Nephron progenitor cell (in vitro differentiated cells): ENCODE data around the gene PFKM.

Experiments used
- DNase-seq: peaks from one replicate; pipeline ENCODE4 v3.0.0; 2021
- H3K27ac Mint-ChIP-seq: 2 replicates; pipeline ENCODE4 v1.8.0; 2021; ENCODE audit warnings: mild to moderate bottlenecking, moderate library complexity, mixed read lengths
- H3K27me3 Mint-ChIP-seq: 2 replicates; pipeline ENCODE4 v1.8.0; 2021; ENCODE audit warnings: mild to moderate bottlenecking, low read depth, mixed read lengths; ENCODE audit not compliant: poor library complexity
- H3K36me3 Mint-ChIP-seq: 2 replicates; pipeline ENCODE4 v1.8.0; 2021; ENCODE audit warnings: low read depth, mixed read lengths
- H3K4me1 Mint-ChIP-seq: 2 replicates; pipeline ENCODE4 v1.8.0; 2021; ENCODE audit warnings: mixed read lengths
- H3K4me3 Mint-ChIP-seq: 2 replicates; pipeline ENCODE4 v1.8.0; 2021; ENCODE audit warnings: mild to moderate bottlenecking, moderate library complexity, mixed read lengths
- H3K9me3 Mint-ChIP-seq: 2 replicates; pipeline ENCODE4 v1.8.0; 2021; ENCODE audit warnings: mild to moderate bottlenecking, moderate library complexity, mixed read lengths
- TF ChIP-seq, protein P1 (sequence below): fragments of 200-600 bp; sonication (generic); IDR thresholded peaks from 2 replicates; pipeline ENCODE4 v1.5.0; 2021; ENCODE audit warnings: antibody characterized with exemption

PFKM gene

DNA sequence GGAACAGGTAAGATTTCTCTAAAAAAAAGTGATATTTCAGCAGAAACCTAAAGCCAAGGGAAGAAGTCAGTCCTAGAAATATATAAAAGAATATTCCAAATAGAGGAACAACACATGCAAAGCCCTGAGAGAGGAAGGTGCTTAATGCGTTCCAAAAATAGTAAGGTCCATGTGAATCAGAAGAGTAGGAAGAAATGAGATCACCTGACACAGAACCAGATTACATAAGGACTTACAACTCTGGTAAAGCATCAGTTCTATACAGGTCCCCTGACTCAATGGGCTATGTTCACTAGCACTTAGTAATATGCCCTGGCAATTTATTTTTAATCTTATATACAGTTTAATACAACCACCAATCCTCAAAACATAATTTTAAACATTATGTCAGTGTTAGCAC, 43.3 kb upstream of the PFKM start:
- no peaks in the 10 kb centered on the region for H3K4me1 Mint-ChIP-seq
- no peak overlapping the region for H3K27ac Mint-ChIP-seq
- peaks cover 60% of the 10 kb centered on the region for H3K36me3 Mint-ChIP-seq
- no peaks in the 10 kb centered on the region for H3K27me3 Mint-ChIP-seq
- H3K9me3 Mint-ChIP-seq, result peaks cover 17% of the 10 kb centered on the region
- no peak overlapping the region for H3K4me3 Mint-ChIP-seq
- DNase-seq, result no peak
- TF ChIP-seq, protein P1, sequence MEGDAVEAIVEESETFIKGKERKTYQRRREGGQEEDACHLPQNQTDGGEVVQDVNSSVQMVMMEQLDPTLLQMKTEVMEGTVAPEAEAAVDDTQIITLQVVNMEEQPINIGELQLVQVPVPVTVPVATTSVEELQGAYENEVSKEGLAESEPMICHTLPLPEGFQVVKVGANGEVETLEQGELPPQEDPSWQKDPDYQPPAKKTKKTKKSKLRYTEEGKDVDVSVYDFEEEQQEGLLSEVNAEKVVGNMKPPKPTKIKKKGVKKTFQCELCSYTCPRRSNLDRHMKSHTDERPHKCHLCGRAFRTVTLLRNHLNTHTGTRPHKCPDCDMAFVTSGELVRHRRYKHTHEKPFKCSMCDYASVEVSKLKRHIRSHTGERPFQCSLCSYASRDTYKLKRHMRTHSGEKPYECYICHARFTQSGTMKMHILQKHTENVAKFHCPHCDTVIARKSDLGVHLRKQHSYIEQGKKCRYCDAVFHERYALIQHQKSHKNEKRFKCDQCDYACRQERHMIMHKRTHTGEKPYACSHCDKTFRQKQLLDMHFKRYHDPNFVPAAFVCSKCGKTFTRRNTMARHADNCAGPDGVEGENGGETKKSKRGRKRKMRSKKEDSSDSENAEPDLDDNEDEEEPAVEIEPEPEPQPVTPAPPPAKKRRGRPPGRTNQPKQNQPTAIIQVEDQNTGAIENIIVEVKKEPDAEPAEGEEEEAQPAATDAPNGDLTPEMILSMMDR, result no peak

GRCh38 chr12:48077111-48077510, 42.1 kb upstream of the PFKM start:
- peaks cover 4% of the 10 kb centered on the region for H3K27me3 Mint-ChIP-seq
- H3K36me3 Mint-ChIP-seq, result peaks cover 54% of the 10 kb centered on the region
- H3K27ac Mint-ChIP-seq, result no peak overlapping the region
- TF ChIP-seq, protein P1, result no peak
- no peak for DNase-seq
- H3K9me3 Mint-ChIP-seq, result peaks cover 17% of the 10 kb centered on the region
- H3K4me3 Mint-ChIP-seq, result no peak overlapping the region
- H3K4me1 Mint-ChIP-seq, result no peaks in the 10 kb centered on the region

DNA sequence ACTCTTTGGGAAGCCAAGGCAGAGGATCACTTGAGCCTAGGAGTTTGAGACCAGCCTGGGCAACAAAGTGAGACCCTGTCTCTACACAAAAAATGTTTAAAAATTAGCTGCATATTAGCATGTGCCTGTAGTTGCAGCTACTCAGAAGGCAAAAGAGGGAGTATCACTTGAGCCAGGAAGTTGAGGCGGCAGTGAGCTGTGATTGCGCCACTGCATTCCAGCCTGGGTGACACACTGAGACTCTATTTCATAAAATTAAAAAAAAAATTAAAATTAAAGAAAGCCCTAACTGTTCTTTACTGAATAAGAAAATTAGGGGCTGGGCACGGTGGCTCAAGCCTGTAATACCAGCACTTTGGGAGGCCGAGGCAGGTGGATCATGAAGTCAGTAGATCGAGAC, 40.3 kb upstream of the PFKM start:
- H3K27ac Mint-ChIP-seq, result no peak overlapping the region
- no peaks in the 10 kb centered on the region for H3K4me1 Mint-ChIP-seq
- TF ChIP-seq, protein P1, result no peak
- peaks cover 6% of the 10 kb centered on the region for H3K27me3 Mint-ChIP-seq
- H3K4me3 Mint-ChIP-seq, result no peak overlapping the region
- DNase-seq, result no peak
- H3K9me3 Mint-ChIP-seq, result peaks cover 17% of the 10 kb centered on the region
- peaks cover 61% of the 10 kb centered on the region for H3K36me3 Mint-ChIP-seq

GRCh38 chr12:48080285-48080684, 38.9 kb upstream of the PFKM start:
- Mint-ChIP-seq H3K27me3 (peaks cover 6% of the 10 kb centered on the region), H3K4me3 (no peak overlapping the region), H3K9me3 (peaks cover 17% of the 10 kb centered on the region), H3K4me1 (no peaks in the 10 kb centered on the region), H3K36me3 (peaks cover 59% of the 10 kb centered on the region), H3K27ac (no peak overlapping the region)
- TF ChIP-seq, protein P1, result no peak
- no peak for DNase-seq

- Mint-ChIP-seq H3K27me3 (peaks cover 6% of the 10 kb centered on the region), H3K4me3 (no peak overlapping the region)
These were observed 38.3 kb upstream of the PFKM start for GRCh38 chr12:48080821-48081220.

DNA sequence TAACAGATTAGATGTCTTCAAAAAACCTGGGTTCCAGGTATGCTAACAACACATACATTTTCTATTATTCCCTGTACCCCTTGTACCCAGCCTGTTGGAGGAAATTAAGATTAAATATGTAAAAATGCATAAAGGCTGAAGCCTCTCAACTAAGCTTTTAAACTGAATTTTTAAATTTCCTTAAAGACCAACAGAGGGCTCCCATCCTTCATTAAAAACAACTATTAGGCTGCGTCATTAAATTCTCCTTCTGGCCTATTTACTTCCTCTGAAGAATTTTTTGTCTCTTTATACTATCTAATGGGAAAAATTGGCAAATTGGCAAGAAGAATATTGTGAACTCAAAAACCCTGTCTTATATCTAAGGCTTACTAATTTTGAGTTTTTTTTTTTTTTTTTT, 35.1 kb upstream of the PFKM start:
- peaks cover 6% of the 10 kb centered on the region for H3K27me3 Mint-ChIP-seq

More at GRCh38 chr12:48080821-48081220, 38.3 kb upstream of the PFKM start:
- no peak for DNase-seq
- H3K27ac Mint-ChIP-seq, result no peak overlapping the region
- H3K9me3 Mint-ChIP-seq, result peaks cover 17% of the 10 kb centered on the region
- H3K36me3 Mint-ChIP-seq, result peaks cover 59% of the 10 kb centered on the region
- TF ChIP-seq, protein P1, result no peak
- H3K4me1 Mint-ChIP-seq, result no peaks in the 10 kb centered on the region

More for the DNA sequence above, 35.1 kb upstream of the PFKM start:
- TF ChIP-seq, protein P1, result no peak
- Mint-ChIP-seq H3K9me3 (no peaks in the 10 kb centered on the region), H3K36me3 (peaks cover 45% of the 10 kb centered on the region), H3K27ac (no peak overlapping the region), H3K4me1 (no peaks in the 10 kb centered on the region), H3K4me3 (no peak overlapping the region)
- no peak for DNase-seq
